NCI-H1436 treated with DMSO at 0.1 percent for 48 hours (cell line): ENCODE measurements around the gene CCSER1.
"Not testable (repeated sequence)": the region's sequence is repeated elsewhere in the genome, so short reads cannot be mapped to it uniquely, and the experiment has no call there.

Experiments
- DNase-seq: peaks from one replicate; lab custom pipeline; 2025; lab: John Stamatoyannopoulos, UW

CCSER1 gene

GRCh38 chr4:90715242-90715641 is 588.0 kb downstream of the CCSER1 start:
- no peak for DNase-seq

- DNase-seq, result no peak
Observed at GRCh38 chr4:90718931-90719330, 591.7 kb downstream of the CCSER1 start.

- no peak for DNase-seq
Observed at GRCh38 chr4:90727938-90728337, 600.7 kb downstream of the CCSER1 start.

GRCh38 chr4:90730752-90731151 is 603.6 kb downstream of the CCSER1 start:
- no peak for DNase-seq

- no peak for DNase-seq
Observed at GRCh38 chr4:90733211-90733610, 606.0 kb downstream of the CCSER1 start.

GRCh38 chr4:90745176-90745575 is 618.0 kb downstream of the CCSER1 start:
- DNase-seq, result no peak

GRCh38 chr4:90753068-90753467 is 625.9 kb downstream of the CCSER1 start:
- no peak for DNase-seq

GRCh38 chr4:90757534-90758060 is 630.4 kb downstream of the CCSER1 start:
- DNase-seq, result no peak

GRCh38 chr4:90760059-90760458 is 632.9 kb downstream of the CCSER1 start:
- no peak for DNase-seq

- no peak for DNase-seq
Observed at GRCh38 chr4:90766837-90767236, 639.6 kb downstream of the CCSER1 start.

GRCh38 chr4:90769251-90769650 is 642.1 kb downstream of the CCSER1 start:
- no peak for DNase-seq

GRCh38 chr4:90780193-90780592 is 653.0 kb downstream of the CCSER1 start:
- no peak for DNase-seq

GRCh38 chr4:90786602-90787001 is 659.4 kb downstream of the CCSER1 start:
- no peak for DNase-seq

GRCh38 chr4:90792696-90793095 is 665.5 kb downstream of the CCSER1 start:
- no peak for DNase-seq

- DNase-seq, result no peak
Observed at GRCh38 chr4:90798948-90799347, 671.8 kb downstream of the CCSER1 start.

- no peak for DNase-seq
Observed at GRCh38 chr4:90799895-90800294, 672.7 kb downstream of the CCSER1 start.

- no peak for DNase-seq
Observed at GRCh38 chr4:90815569-90815968, 688.4 kb downstream of the CCSER1 start.

GRCh38 chr4:90816754-90817153 is 689.6 kb downstream of the CCSER1 start:
- no peak for DNase-seq

- DNase-seq, result no peak
Observed at GRCh38 chr4:90824266-90825150, 697.3 kb downstream of the CCSER1 start.

GRCh38 chr4:90825849-90826248 is 698.7 kb downstream of the CCSER1 start:
- no peak for DNase-seq

- DNase-seq, result no peak
Observed at GRCh38 chr4:90833706-90834105, 706.5 kb downstream of the CCSER1 start.

- no peak for DNase-seq
Observed at GRCh38 chr4:90837241-90837640, 710.0 kb downstream of the CCSER1 start.

- DNase-seq, result not testable (repeated sequence)
Observed at GRCh38 chr4:90838859-90839258, 711.7 kb downstream of the CCSER1 start.

- no peak for DNase-seq
Observed at GRCh38 chr4:90840291-90840690, 713.1 kb downstream of the CCSER1 start.
